Measurements from ENCODE around the gene STX2. TPM values are rescaled to one million over a fixed set of nuclear protein-coding genes. Genes with fewer than 3 reads are reported as not detected.

STX2 gene
- total RNA-seq, 4 donors from 2014 or later: 26.3 to 44.8 (median 33.6) TPM

DNA sequence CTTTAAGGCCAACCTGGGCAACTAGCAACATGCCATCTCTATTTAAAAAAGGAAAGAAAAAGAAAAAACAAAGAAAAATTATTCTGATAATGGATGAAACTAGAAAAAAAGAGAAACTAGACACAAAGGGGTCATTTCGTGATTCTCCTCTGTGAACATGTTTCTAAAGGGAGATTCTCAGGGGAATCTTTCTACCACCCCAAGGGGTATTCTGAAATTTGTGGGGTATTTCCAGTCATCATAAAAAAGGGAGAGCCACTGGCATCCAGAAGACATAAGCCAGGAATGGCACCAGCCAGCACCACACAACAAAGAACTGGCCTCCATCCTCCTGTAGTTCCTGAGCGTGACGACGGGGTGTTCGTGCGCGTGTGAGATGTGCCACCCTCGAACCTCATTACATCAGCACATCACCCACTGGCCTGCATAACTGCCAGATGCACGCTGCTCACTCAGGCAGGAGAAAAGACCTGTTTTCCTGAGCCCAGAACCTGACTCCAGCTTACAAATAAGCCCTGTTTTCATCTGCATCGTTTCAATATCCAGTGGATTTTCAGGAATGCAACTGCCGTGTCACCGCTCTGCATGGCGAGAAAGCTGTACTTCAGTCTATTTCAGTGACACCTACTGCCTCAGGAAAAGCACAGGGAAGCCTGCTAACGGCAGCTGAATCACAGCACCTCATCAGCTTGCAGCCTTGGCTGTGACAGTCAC is 23.9 kb downstream of the STX2 start:
- WGBS, 2 donors: 82% methylated on average over 14 of the region's 14 CpGs
- no peak overlapping the region for H3K27ac ChIP-seq
- no peak for TF ChIP-seq POLR2A (IDR thresholded peaks at IDR 0.05)
- TF ChIP-seq, protein P1, sequence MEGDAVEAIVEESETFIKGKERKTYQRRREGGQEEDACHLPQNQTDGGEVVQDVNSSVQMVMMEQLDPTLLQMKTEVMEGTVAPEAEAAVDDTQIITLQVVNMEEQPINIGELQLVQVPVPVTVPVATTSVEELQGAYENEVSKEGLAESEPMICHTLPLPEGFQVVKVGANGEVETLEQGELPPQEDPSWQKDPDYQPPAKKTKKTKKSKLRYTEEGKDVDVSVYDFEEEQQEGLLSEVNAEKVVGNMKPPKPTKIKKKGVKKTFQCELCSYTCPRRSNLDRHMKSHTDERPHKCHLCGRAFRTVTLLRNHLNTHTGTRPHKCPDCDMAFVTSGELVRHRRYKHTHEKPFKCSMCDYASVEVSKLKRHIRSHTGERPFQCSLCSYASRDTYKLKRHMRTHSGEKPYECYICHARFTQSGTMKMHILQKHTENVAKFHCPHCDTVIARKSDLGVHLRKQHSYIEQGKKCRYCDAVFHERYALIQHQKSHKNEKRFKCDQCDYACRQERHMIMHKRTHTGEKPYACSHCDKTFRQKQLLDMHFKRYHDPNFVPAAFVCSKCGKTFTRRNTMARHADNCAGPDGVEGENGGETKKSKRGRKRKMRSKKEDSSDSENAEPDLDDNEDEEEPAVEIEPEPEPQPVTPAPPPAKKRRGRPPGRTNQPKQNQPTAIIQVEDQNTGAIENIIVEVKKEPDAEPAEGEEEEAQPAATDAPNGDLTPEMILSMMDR (IDR thresholded peaks at IDR 0.05): no peak
- no peak for TF ChIP-seq EP300 (IDR thresholded peaks at IDR 0.05)

DNA sequence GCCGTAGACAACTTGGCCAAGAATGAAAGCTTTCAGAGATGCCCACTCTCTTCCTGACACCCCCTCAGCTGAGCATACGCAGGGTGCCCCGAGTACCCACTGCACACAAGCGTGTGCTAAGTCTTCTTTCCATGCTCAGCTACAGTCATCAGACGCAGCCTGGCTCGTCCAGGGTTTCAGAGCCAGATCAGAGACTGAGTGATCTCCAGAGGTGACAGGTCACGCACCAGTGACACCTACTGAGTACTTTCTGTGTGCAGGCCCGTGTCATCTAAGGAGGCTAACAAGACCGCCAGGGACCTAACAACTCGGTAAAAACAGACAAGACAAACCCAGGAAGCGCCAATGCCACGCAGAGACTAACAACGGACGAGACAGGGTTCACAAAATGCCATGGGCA is 25.1 kb downstream of the STX2 start:
- no peak overlapping the region for H3K4me3 ChIP-seq
- 85 to 93% methylated on average over 13 to 14 of the region's 14 CpGs for WGBS, 2 donors
- TF ChIP-seq POLR2A (IDR thresholded peaks at IDR 0.05) (no peak), EP300 (IDR thresholded peaks at IDR 0.05) (no peak)
- TF ChIP-seq, protein P1 (IDR thresholded peaks at IDR 0.05): no peak

More for the DNA sequence above, 23.9 kb downstream of the STX2 start:
- Histone ChIP-seq H3K4me1 (peaks cover 0 to 15% (median 5%) of the 10 kb centered on the region in 4 donors), H3K4me3 (no peak overlapping the region), H3K27me3 (no peaks in the 10 kb centered on the region), H3K9me3 (no peaks in the 10 kb centered on the region), H3K36me3 (peaks cover 0 to 40% (median 0%) of the 10 kb centered on the region in 3 donors)
- DNase-seq (ENCODE audit: low spot score in 2 of 2): no peak

DNA sequence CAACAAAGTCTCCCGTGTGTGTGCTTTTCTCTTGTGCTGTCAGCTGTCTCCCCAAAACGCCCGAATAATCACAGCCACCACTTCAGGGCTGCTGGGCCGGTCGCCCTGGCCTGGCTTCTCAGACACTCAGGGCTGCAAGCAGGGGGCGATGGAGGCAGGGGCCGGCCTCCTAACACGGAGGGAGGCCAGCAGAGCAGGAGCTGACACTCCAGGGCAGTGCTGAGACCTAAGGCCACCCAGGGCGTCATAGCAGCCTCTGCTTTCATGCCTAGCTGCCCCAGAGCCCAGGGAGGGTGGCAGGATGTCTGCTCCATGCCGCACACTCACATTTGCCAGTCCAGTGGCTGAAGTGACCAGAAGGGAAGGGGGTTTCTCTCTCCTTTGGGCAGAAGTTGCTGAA is 25.6 kb downstream of the STX2 start:
- TF ChIP-seq POLR2A (IDR thresholded peaks at IDR 0.05) (no peak), EP300 (IDR thresholded peaks at IDR 0.05) (no peak)
- TF ChIP-seq, protein P1 (IDR thresholded peaks at IDR 0.05): no peak
- H3K4me3 ChIP-seq: no peak overlapping the region
- peaks cover 0 to 2% (median under 1%) of the 10 kb centered on the region in 4 donors for H3K4me1 ChIP-seq
- H3K36me3 ChIP-seq: peaks cover 0 to 56% (median 0%) of the 10 kb centered on the region in 3 donors
- no peaks in the 10 kb centered on the region for H3K27me3 ChIP-seq
- no peak overlapping the region for H3K27ac ChIP-seq
- WGBS, 2 donors: 69 to 80% methylated on average over 8 to 10 of the region's 10 CpGs
- no peaks in the 10 kb centered on the region for H3K9me3 ChIP-seq
- no peak for DNase-seq (ENCODE audit: low spot score in 2 of 2)

More for the DNA sequence above, 25.1 kb downstream of the STX2 start:
- Histone ChIP-seq H3K4me1 (peaks cover 0 to 7% (median 3%) of the 10 kb centered on the region in 4 donors), H3K27me3 (no peaks in the 10 kb centered on the region), H3K9me3 (no peaks in the 10 kb centered on the region), H3K27ac (no peak overlapping the region), H3K36me3 (peaks cover 0 to 50% (median 0%) of the 10 kb centered on the region in 3 donors)
- DNase-seq (ENCODE audit: low spot score in 2 of 2): no peak

DNA sequence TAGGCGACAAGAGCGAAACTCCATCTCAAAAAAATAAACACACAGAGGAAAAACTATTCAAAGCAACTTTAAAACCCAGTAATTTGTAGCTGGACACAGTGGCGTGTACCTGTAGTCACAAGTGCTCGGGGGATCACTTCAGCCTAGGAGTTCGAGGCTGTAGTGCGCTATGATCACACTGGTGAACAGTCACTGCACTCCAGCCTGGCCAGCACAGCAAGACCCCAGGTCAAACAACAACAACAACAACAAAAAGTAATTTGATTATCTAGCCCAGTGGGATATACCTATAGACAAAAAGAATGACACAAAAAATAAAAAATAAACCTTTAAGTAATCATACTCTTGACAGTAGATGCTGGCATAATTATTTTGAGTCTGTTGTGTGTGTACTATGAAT is 29.3 kb downstream of the STX2 start:
- H3K27ac ChIP-seq: no peak overlapping the region
- TF ChIP-seq, protein P1 (IDR thresholded peaks at IDR 0.05): no peak
- TF ChIP-seq EP300 (IDR thresholded peaks at IDR 0.05): no peak
- no peak for TF ChIP-seq POLR2A (IDR thresholded peaks at IDR 0.05)
- no peaks in the 10 kb centered on the region for H3K9me3 ChIP-seq
- no peak for DNase-seq (ENCODE audit: low spot score in 2 of 2)
- H3K36me3 ChIP-seq: peaks cover 2 to 86% (median 21%) of the 10 kb centered on the region in 3 donors
- no peak overlapping the region for H3K4me3 ChIP-seq
- H3K27me3 ChIP-seq: no peaks in the 10 kb centered on the region
- WGBS, 2 donors: 80 to 98% methylated on average over 6 of the region's 6 CpGs
- no peaks in the 10 kb centered on the region for H3K4me1 ChIP-seq

DNA sequence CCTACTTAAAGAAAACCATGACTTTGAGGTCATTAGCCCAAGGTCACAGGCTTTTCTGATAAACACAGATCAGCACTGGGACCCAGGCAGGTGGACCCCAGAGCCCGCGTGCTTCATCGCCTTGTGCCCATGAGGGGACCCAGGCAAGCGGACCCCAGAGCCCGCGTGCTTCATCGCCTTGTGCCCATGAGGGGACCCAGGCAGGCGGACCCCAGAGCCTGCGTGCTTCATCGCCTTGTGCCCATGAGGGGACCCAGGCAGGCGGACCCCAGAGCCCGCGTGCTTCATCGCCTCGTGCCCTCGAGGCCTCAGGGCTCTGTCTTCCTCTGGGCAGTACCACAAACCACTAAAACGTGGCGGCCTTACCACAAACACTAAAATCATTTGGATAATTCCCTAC is 31.7 kb downstream of the STX2 start:
- no peak for DNase-seq (ENCODE audit: low spot score in 2 of 2)
- Histone ChIP-seq H3K36me3 (peaks cover 2 to 91% (median 21%) of the 10 kb centered on the region in 3 donors), H3K4me1 (no peaks in the 10 kb centered on the region), H3K27me3 (no peaks in the 10 kb centered on the region), H3K4me3 (no peak overlapping the region), H3K9me3 (no peaks in the 10 kb centered on the region), H3K27ac (no peak overlapping the region)
- 96% methylated on average over 14 to 18 of the region's 18 CpGs for WGBS, 2 donors
- TF ChIP-seq EP300 (IDR thresholded peaks at IDR 0.05) (no peak), POLR2A (IDR thresholded peaks at IDR 0.05) (no peak)
- TF ChIP-seq, protein P1 (IDR thresholded peaks at IDR 0.05): no peak

Data from tibial nerve (tissue), 4 donors.